NCI-H82 (cell line): Measurements from ENCODE around the gene HSH2D.

Experiments used
- DNase-seq: peaks from one replicate; lab custom pipeline; 2025; lab: John Stamatoyannopoulos, UW

The HSH2D gene

DNA sequence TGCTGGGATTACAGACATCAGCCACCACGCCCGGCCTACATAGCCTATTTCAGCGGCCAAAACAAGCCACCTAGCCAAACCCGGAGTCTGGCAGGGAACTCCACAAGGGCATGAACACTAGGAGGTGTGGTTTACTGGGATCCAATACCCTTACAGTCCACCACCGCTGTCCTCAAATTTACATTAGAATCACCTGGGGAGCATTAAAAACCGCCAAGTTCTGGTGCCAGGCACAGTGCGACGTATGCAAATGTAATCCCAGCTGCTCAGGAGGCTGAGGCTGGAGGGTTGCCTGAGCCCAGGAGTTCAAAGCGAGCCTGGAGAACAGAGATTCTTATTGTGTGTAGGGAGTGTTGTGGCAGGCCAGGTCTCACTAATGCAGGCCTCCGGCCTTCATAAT, 50.0 kb downstream of the HSH2D start:
- DNase-seq = no peak

- no peak for DNase-seq
Observed at GRCh38 chr19:16197188-16197621, 53.7 kb downstream of the HSH2D start.

GRCh38 chr19:16197622-16198369, 54.3 kb downstream of the HSH2D start, which contains the start of gene AP1M1:
Gene AP1M1 (plus strand): TSS chr19:16197911. CDS start chr19:16198027, 116 bp downstream.
- DNase-seq = peak; percentile 100

DNA sequence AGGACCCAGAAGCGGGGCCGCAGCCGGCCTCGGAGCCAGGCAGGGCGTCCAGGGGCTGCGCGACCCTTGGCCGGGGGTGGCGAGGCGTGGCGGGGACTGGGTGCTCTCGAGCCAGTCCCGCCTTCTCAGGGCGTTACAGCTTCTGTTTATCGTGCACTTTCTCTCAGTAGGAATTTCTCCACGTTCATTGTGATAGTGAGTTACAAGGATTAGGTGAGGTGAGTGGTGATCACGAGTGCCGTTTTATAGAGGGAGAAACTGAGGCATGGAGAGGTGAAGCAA, 54.8 kb downstream of the HSH2D start:
- no peak for DNase-seq

- DNase-seq = no peak
Observed at GRCh38 chr19:16199275-16199932, 55.9 kb downstream of the HSH2D start.

- DNase-seq = no peak
Observed at GRCh38 chr19:16200038-16201010, 56.8 kb downstream of the HSH2D start.

DNA sequence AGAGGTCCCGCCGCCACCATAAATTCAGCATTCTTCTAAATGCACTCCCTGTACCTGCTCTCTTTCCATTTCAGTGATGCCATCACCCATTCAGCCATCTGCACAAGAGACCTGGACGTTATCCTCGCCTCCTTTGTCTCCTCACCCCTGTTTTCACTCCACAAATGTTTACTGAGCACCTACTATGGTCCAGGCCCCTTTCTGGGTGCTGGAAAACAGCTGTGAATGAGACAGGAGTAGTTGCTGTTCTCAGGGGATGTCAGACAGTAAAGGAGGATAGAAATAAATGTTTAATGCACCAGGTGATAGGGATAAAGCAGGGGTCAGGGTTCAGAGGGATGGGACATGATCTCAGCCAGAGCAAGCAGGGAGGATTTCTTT, 57.5 kb downstream of the HSH2D start:
- DNase-seq = no peak

DNA sequence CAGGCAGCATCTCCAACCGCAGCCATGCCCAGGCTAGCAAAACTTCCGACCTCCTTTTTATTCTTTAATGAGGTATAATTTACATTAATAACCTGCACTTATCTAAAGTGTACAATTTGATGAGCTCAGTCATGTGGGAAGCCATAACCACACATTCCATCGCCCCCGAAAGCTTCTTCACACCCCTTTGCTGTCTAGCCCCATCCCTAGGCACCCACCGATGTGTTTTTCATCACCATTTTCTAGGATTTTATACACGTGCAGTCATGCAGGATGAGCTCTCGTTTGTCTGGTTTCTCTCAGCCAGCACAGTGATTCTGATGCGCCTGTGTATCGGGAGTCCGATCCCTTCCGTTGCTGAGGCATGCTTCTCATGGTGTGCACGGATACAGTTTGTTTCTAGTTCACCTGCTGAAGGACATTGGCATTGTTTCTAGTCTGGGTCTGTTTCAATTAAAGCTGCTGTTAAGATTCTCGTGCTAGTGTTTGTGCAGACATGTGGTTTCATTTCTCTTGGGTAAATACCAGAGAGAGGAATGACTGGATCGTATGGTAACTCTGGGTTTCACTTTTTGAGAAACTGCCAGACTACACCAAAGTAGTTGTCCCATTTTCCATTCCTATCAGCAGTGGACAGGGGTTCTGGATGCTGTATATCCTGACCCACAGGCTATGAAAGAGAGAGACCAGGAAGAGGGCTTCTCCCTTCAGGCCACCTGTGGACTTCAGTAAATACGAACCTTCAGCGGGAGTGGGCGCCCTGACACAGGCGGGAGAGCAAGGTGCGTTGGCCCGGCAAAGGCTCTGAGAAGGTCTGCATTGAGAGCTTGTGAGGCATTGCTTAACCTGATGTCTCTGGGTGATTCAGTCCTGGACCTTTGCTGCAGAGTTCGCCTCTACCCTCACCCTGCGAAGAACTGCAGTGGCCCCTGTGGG, 59.1 kb downstream of the HSH2D start:
- DNase-seq = no peak

GRCh38 chr19:16203256-16204004, 59.9 kb downstream of the HSH2D start:
- no peak for DNase-seq

DNA sequence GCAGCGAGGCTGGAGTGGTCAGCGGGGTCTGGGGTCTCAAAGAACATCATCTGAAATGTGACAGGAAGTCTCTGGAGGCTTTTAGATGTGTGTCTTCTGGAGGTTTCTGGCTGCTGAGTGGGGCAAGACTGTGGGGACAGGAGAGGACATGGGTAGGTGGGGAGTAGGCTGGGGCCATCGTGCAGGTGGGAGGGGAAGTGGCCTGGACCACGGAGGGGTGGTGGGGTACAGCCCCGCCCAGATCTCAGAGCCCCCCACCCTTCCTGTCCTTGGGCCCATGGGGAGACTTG, 60.5 kb downstream of the HSH2D start:
- no peak for DNase-seq

DNA sequence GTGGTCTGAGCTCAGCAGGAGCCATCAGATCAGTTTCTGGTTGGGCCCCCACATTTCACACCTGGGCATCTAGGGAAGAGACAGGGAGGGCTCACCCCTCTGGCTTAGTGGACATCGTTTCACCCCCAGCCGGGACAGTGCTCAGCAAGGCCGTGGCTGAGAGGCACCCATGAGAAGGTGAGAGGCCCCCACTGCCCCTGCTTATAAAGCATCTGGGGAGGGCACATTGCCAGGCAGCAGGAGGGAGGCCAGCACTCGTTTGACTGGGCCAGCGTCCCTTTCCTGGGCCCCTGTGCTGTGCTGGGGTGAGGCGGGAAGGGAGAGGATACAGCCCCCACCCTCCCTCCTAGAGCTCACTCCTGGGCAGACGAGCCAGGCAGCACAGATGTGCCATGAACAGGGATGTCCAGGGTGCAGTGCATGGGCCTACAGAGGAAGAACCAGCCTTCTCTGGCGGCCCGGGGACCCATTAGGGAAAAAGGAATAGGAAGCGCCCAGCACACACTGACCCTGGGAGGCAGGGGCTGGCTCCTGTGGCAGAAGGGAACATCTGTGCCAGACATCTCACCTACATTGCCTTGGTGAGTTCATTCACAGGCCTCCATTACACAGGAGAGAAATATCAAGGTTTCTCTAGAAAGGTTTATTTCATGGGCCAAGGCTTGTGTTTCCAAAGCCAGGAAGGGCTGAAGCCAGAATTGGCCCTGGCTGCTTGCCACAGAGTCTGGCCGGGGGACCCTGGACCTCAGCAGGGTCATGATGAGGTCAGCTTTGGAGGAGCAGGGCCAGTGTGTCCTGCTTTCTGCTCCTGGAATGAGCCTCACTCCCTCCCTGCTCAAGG, 61.9 kb downstream of the HSH2D start:
- no peak for DNase-seq

DNA sequence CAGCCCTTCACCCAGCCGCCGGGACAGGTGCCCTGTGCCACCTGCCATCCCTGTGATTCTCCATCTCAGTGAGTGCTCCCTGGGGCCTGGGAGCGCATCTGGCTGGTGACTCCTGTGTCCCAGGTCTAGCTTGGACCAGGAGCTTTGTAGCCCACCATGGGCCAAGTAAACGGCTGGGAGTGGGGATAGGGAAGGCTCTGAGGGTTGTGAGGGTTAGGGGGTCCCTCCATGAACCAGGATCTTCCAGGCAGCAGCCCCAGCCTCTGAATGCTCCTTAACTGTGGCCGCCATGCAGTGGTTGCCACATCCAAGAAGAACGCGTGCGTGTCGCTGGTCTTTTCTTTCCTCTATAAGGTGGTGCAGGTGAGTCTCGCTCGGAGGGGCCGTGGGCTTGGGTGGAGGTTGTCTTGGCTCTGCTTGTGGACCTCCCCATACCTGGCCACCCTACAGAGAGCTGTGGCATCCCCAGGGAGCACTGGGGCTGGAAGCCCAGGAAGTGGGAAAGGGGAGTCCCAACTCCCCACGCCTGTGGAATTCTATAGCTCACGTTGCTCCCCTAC, 62.6 kb downstream of the HSH2D start:
- DNase-seq = no peak

GRCh38 chr19:16206637-16207036, 63.2 kb downstream of the HSH2D start:
- no peak for DNase-seq

GRCh38 chr19:16207063-16207462, 63.6 kb downstream of the HSH2D start:
- no peak for DNase-seq

DNA sequence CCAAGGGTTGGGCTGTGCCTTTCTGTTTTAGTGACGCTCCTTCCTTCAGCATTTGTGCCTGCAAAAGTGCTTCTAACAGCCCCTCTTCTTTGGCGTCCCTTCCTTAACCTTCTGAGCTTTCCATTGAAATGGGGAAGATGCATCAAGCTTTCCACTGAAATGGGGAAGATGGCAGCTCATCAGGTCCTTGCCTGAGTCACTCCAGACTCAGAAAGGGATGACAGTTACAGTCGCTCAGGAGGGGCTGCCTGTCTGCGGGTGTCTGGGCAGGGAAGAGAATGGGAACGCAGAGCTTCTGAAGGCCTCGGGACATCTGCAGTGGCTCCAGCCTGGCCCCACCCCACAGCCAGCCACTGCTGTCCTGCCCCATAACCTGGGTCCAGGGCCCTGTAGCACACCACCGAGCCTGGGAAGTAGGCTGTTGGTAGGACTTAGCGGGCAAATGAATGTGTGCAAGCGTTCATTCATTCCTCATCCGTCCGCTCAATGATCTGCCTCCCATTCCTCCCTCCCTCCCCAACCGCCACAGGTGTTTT, 64.1 kb downstream of the HSH2D start:
- no peak for DNase-seq
